ENCODE results near the gene ZFP1.
"Not testable (repeated sequence)": the region's sequence is repeated elsewhere in the genome, so short reads cannot be mapped to it uniquely, and the experiment has no call there.

The ZFP1 gene

DNA sequence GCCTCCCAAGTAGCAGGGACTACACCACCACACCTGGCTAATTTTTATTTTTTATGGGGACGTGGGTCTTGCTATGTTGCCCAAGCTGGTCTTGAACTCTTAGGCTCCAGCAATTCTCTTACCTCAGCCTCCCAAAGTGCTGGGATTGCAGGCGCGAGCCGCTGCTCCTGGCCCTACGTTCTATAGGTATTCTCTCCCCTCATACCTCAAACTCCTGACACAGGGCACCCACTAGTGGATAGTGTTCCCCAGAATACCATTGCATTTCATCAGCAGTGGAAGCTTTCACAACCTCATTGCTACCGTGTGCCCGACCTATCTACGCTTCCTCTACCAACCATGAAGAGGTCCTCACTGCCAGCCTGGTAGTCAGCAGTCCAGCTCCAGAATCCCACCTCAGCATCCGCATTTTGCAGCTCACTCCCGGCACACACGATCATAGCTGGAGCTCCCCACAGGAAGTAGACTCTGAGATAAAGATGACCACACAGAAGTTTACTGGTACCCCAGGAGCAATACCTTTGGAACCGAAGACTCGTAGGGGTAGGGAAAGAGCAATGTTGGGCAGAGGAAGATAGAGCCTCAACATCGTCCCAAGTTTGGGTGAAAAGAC lies 49.3 kb downstream of the ZFP1 start:
- peak overlapping the region; percentile 18; the same call in 1 of the 2 replicates for H3K4me3 ChIP-seq (replicated peaks; ENCODE audit: low read depth, low read length)
- no peak for DNase-seq (ENCODE audit: extremely low read depth, low read depth)
- no peak for TF ChIP-seq CTCF (IDR thresholded peaks at IDR 0.05; ENCODE audit: low read depth, low read length, missing control alignments)

DNA sequence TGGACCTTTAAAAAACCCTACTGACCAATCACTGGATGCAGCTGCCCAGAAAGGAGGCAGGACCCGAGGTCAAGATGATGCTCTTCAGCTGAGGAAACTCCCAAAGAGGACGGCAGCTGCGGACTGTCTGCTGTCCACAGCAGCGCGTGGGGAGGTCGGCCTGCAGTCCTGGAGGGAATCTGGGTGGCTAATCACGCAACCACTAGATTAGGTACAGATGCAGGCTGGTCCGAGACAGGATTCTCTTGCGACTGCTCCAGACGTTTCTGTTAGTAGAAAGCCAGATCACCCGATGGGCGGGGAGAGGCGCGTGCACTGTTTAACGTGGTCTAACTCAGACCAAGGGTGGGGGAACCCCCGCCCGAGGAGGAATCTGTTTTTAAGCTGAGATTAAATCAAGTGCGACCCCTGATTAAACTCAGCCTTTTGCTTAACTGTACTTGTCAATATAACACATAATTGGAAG lies 49.8 kb downstream of the ZFP1 start:
- DNase-seq (ENCODE audit: extremely low read depth, low read depth), result peak; percentile 24
- no peak for TF ChIP-seq CTCF (IDR thresholded peaks at IDR 0.05; ENCODE audit: low read depth, low read length, missing control alignments)
- peak overlapping the region; percentile 18 for H3K4me3 ChIP-seq (replicated peaks; ENCODE audit: low read depth, low read length)

DNA sequence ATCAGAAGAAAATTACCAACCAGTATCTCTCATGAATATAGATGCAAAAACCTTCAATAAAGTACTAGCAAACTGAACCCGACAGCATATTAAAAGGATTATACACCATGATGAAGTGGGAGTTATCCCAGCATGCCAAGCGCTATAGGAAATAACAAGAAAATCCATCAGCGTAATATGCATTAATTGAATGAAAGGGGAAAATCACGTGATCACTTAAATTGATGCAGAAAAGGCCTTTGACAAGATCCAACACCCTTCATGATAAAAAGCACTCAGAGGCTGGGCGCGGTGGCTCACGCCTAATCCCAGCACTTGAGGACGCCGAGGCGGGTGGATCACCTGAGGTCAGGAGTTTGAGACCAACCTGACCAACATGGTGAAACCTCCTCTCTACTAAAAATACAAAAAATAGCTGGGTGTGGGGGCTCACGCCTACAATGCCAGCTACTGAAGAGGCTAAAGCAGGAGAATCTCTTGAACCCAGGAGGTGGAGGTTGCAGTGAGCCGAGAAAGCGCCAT lies 53.8 kb downstream of the ZFP1 start:
- DNase-seq (ENCODE audit: extremely low read depth, low read depth), result no peak
- TF ChIP-seq CTCF (IDR thresholded peaks at IDR 0.05; ENCODE audit: low read depth, low read length, missing control alignments), result no peak
- H3K4me3 ChIP-seq (replicated peaks; ENCODE audit: low read depth, low read length), result no peak overlapping the region

- TF ChIP-seq CTCF (IDR thresholded peaks at IDR 0.05; ENCODE audit: low read depth, low read length, missing control alignments), result no peak
- H3K4me3 ChIP-seq (replicated peaks; ENCODE audit: low read depth, low read length), result no peak overlapping the region
- no peak for DNase-seq (ENCODE audit: extremely low read depth, low read depth)
Observed at GRCh38 chr16:75203096-75203495, 54.8 kb downstream of the ZFP1 start.

GRCh38 chr16:75203667-75204409 lies 55.5 kb downstream of the ZFP1 start:
- H3K4me3 ChIP-seq (replicated peaks; ENCODE audit: low read depth, low read length), result no peak overlapping the region
- no peak for DNase-seq (ENCODE audit: extremely low read depth, low read depth)
- no peak for TF ChIP-seq CTCF (IDR thresholded peaks at IDR 0.05; ENCODE audit: low read depth, low read length, missing control alignments)

GRCh38 chr16:75204410-75204758 lies 56.1 kb downstream of the ZFP1 start:
- DNase-seq (ENCODE audit: extremely low read depth, low read depth), result no peak
- no peak overlapping the region for H3K4me3 ChIP-seq (replicated peaks; ENCODE audit: low read depth, low read length)
- no peak for TF ChIP-seq CTCF (IDR thresholded peaks at IDR 0.05; ENCODE audit: low read depth, low read length, missing control alignments)

DNA sequence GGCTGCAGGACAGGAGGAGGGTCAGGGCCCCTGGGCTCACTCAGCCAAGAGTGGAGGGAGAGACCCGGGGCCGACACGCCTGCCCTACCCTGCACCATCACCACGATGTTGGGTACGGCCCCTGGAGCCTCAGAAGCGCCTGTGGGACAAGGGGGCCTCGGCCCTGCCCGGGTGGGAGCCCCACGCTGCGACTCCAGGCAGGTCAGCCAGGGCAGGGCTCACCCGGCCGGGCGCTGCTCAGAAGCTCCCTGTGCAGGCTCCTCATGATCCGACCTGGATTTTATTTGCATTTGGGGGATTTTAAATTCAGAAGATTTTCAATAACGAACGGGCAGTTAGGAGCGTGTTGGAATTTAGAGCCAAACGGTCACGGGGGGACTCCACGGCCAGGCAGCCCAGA lies 56.6 kb downstream of the ZFP1 start:
- not testable (repeated sequence) for DNase-seq (ENCODE audit: extremely low read depth, low read depth); H3K4me3 ChIP-seq (replicated peaks; ENCODE audit: low read depth, low read length)

DNA sequence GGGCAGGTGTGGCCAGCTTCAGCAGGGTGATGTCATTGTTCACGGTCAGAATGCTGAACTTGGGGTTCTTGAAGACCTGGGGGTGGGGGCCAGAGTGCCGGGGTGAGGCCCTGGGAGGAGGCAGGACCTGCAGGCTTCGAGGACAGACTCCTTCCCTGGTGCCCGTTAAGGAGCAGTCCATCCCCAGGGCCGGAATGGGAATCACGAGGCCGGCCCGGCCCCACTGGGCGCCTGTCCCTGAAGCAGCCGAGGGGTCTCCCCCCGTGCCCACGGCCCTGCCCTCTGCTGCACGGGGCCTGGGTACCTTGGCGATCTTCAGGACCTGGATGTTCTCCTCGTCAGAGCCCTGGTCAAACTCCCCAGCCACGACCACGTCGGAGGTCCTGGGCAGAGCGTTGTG lies 57.1 kb downstream of the ZFP1 start:
- DNase-seq (ENCODE audit: extremely low read depth, low read depth); H3K4me3 ChIP-seq (replicated peaks; ENCODE audit: low read depth, low read length): not testable (repeated sequence)

DNA sequence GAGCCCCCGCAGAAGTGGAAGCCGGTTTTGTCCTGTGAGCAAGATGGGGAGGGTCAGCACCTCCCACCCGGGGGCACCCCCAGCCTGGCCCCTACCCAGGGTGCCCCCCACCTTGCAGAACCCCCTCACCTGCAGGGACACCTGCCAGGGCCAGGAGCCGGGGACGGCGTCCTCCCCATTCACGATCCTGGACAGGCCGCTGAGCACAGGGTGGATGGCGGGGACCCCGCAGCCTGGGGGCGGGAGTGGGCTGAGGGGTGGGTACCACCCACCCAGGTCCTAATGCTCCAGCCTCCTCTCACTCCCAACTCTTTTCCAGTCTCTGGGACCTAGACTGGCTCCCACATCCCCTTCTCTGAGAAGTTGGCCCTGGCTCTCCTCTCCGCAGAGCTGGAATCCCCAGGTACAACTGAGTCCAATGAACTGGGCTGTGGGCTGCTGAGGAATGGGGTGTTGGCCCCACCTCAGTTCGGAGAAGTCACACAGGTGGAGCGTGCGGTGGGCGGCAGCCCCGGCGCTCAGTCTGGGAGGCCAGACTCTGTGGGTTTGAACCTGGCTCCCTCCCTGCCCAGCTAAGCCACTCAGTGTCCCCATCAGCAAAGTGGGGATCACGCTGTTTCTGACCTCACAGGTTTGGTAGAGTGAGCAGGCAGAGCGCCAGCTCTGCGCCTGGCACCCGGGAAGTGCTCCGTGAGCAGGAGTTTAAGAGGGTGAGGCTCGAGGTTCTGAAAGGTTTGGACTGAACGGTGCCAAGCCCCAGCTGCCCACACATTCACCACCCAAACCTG lies 57.8 kb downstream of the ZFP1 start:
- not testable (repeated sequence) for H3K4me3 ChIP-seq (replicated peaks; ENCODE audit: low read depth, low read length); DNase-seq (ENCODE audit: extremely low read depth, low read depth)
